Endodermal cell (in vitro differentiated cells): ENCODE data around the gene SORL1-AS1. TPM values are rescaled to one million over a fixed set of nuclear protein-coding genes. Genes with fewer than 3 reads are reported as not detected.

Experiments
- DNase-seq: peaks from one replicate; pipeline ENCODE4 v3.0.0-alpha.2; 2017
- H3K27ac ChIP-seq: 2 replicates; pipeline ENCODE4 v1.5.1; 2013; ENCODE audit warnings: mild to moderate bottlenecking, low read depth, low read length, moderate library complexity
- H3K27me3 ChIP-seq: 2 replicates; pipeline ENCODE4 v1.6.1; 2013; ENCODE audit warnings: mild to moderate bottlenecking, low read length, moderate library complexity; ENCODE audit not compliant: insufficient read depth, control insufficient read depth, poor library complexity, severe bottlenecking
- H3K36me3 ChIP-seq: 2 replicates; pipeline ENCODE4 v1.7.0; 2013; ENCODE audit warnings: mild to moderate bottlenecking, low read length, moderate library complexity; ENCODE audit not compliant: control insufficient read depth, insufficient read depth
- H3K4me1 ChIP-seq: one replicate; pipeline ENCODE4 v1.7.0; 2013; ENCODE audit warnings: low read length; ENCODE audit not compliant: control insufficient read depth, insufficient read depth
- H3K4me3 ChIP-seq: 2 replicates; pipeline ENCODE4 v1.5.1; 2013; ENCODE audit warnings: mild to moderate bottlenecking, low read length, moderate library complexity
- H3K9ac ChIP-seq: 2 replicates; pipeline ENCODE4 v1.6.1; 2013; ENCODE audit warnings: mild to moderate bottlenecking, low read length, moderate library complexity; ENCODE audit not compliant: poor library complexity, severe bottlenecking; ENCODE audit errors: extremely low read depth
- H3K9me3 ChIP-seq: 2 replicates; pipeline ENCODE4 v1.6.1; 2013; ENCODE audit warnings: mild to moderate bottlenecking, low read length, moderate library complexity; ENCODE audit not compliant: control insufficient read depth
- H3K27ac Mint-ChIP-seq: 2 replicates; pipeline ENCODE4 v1.8.0; 2020; ENCODE audit warnings: mixed read lengths
- H3K27me3 Mint-ChIP-seq: 2 replicates; pipeline ENCODE4 v1.8.0; 2021; ENCODE audit warnings: mild to moderate bottlenecking, mixed read lengths; ENCODE audit not compliant: insufficient read depth
- H3K36me3 Mint-ChIP-seq: 2 replicates; pipeline ENCODE4 v1.8.0; 2020; ENCODE audit warnings: low read depth, mixed read lengths
- H3K4me1 Mint-ChIP-seq: 2 replicates; pipeline ENCODE4 v1.8.0; 2020; ENCODE audit warnings: mixed read lengths
- H3K4me3 Mint-ChIP-seq: 2 replicates; pipeline ENCODE4 v1.8.0; 2020; ENCODE audit warnings: mild to moderate bottlenecking, moderate library complexity, mixed read lengths
- H3K9me3 Mint-ChIP-seq: 2 replicates; pipeline ENCODE4 v1.8.0; 2020; ENCODE audit warnings: mild to moderate bottlenecking, mixed read lengths
- WGBS, 2 experiments: methylation state at CpG; one replicate each; pipeline versions ENCODE4 v1.1.5 to v1.1.7; 2013; ENCODE audit warnings: missing lambda C conversion rate in 2 of 2, mixed read lengths in 1 of 2; ENCODE audit not compliant: insufficient coverage in 1 of 2, insufficient read length in 1 of 2; 5-methylcytosine and 5-hydroxymethylcytosine counted together
- total RNA-seq, 2 donors: library from RNA; stranded (reverse); fragmentation: NEBNext Ultra II Directional in 1 of 2; extraction: Animal tissue kit (Norgen Biotek cat#: 25700) in 1 of 2; gene quantifications; 2 replicates in 1 of 2; 3 replicates in 1 of 2; pipeline ENCODE4 v1.2.1, GENCODE V29; 2021
- TF ChIP-seq, protein P1 (sequence below): fragments of 200-600 bp; sonication (generic); conservative IDR thresholded peaks from 2 replicates; pipeline ENCODE4 v1.5.0; 2021; ENCODE audit warnings: antibody characterized with exemption, mild to moderate bottlenecking

SORL1-AS1 gene

GRCh38 chr11:121389651-121390050 lies 63.1 kb downstream of the SORL1-AS1 start:
- TF ChIP-seq, protein P1, sequence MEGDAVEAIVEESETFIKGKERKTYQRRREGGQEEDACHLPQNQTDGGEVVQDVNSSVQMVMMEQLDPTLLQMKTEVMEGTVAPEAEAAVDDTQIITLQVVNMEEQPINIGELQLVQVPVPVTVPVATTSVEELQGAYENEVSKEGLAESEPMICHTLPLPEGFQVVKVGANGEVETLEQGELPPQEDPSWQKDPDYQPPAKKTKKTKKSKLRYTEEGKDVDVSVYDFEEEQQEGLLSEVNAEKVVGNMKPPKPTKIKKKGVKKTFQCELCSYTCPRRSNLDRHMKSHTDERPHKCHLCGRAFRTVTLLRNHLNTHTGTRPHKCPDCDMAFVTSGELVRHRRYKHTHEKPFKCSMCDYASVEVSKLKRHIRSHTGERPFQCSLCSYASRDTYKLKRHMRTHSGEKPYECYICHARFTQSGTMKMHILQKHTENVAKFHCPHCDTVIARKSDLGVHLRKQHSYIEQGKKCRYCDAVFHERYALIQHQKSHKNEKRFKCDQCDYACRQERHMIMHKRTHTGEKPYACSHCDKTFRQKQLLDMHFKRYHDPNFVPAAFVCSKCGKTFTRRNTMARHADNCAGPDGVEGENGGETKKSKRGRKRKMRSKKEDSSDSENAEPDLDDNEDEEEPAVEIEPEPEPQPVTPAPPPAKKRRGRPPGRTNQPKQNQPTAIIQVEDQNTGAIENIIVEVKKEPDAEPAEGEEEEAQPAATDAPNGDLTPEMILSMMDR, result no peak
- DNase-seq, result peak; percentile 63

More at GRCh38 chr11:121389651-121390050, 63.1 kb downstream of the SORL1-AS1 start:
- peaks cover 12% of the 10 kb centered on the region for H3K4me1 Mint-ChIP-seq
- Histone ChIP-seq H3K4me3 (no peak overlapping the region), H3K9me3 (no peaks in the 10 kb centered on the region), H3K36me3 (no peaks in the 10 kb centered on the region), H3K27ac (peak overlapping the region; percentile 71), H3K9ac (no peak overlapping the region), H3K27me3 (no peaks in the 10 kb centered on the region), H3K4me1 (peaks cover 7% of the 10 kb centered on the region)
- WGBS, 2 experiments, result 20 to 59% methylated on average over 4 to 8 of the region's 8 CpGs
- peaks cover 1% of the 10 kb centered on the region for H3K27me3 Mint-ChIP-seq
- H3K4me3 Mint-ChIP-seq, result no peak overlapping the region
- H3K36me3 Mint-ChIP-seq, result no peaks in the 10 kb centered on the region
- H3K9me3 Mint-ChIP-seq, result peaks cover 4% of the 10 kb centered on the region
- H3K27ac Mint-ChIP-seq, result peak overlapping the region; percentile 29

Other genes starting within 250 kb of the SORL1-AS1 start
- gene SC5D, start 160.2 kb downstream of the SORL1-AS1 start, total RNA-seq, result 10 to 100 TPM; 66.0 to 70.9 TPM
- 10 to 100 TPM; 56.4 to 57.5 TPM for gene SORL1, start 653 bp downstream of the SORL1-AS1 start, total RNA-seq